ENCODE results near the gene NPTX2. TPM values are rescaled to one million over a fixed set of nuclear protein-coding genes. Genes with fewer than 3 reads are reported as not detected.

NPTX2 gene
- total RNA-seq, 2 donors from 2014 or later = 5.2 to 144 TPM

DNA sequence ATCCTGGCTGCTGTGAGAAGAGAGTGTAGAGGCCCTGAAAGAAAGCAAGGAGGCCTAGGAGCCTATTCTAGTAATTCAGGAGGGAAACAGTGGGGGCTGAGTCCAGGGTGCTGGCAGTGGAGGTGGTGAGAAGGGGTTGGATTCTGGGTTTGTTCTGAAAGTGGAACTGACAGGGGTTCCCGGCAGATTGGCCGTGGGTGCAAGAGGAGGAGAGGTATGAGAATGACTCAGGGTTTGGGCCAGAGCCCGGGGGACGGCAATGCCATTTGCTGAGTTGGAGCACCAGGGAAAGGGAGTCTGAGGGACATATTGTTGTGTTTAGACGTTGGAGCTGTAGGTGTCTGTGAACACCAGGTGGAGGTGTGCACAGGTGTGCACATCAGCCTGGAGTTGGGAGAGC is 38.5 kb downstream of the NPTX2 start:
- whole genome bisulfite sequencing = 73% methylated on average over 5 of the region's 5 CpGs

DNA sequence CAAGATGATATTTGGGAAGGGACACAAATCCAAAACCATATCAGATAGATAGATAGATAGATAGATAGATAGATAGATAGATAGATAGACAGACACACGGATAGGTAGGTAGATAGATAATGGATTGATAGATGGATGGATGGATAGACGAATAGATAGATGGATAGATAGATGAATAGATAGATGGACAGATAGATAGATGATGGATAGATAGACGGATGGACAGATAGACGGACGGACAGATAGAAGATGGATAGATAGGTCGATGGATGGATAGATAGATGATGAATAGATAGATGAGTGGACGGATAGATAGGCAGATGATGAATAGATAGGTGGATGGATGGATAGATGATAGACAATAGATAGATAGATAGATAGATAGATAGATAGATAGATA is 39.8 kb downstream of the NPTX2 start:
- Histone ChIP-seq H3K4me3 (no peak overlapping the region), H3K9me3 (no peaks in the 10 kb centered on the region), H3K4me1 (replicated peaks) (no peaks in the 10 kb centered on the region), H3K27me3 (replicated peaks; ENCODE audit: insufficient read depth) (no peaks in the 10 kb centered on the region), H3K36me3 (no peaks in the 10 kb centered on the region), H3K27ac (no peak overlapping the region)
- 88% methylated on average over 7 of the region's 7 CpGs for WGBS
- intact Hi-C loops (cut with DNase I) = no loop called here
- no peak for TF ChIP-seq POLR2A (IDR thresholded peaks at IDR 0.05)
- TF ChIP-seq, protein P1, sequence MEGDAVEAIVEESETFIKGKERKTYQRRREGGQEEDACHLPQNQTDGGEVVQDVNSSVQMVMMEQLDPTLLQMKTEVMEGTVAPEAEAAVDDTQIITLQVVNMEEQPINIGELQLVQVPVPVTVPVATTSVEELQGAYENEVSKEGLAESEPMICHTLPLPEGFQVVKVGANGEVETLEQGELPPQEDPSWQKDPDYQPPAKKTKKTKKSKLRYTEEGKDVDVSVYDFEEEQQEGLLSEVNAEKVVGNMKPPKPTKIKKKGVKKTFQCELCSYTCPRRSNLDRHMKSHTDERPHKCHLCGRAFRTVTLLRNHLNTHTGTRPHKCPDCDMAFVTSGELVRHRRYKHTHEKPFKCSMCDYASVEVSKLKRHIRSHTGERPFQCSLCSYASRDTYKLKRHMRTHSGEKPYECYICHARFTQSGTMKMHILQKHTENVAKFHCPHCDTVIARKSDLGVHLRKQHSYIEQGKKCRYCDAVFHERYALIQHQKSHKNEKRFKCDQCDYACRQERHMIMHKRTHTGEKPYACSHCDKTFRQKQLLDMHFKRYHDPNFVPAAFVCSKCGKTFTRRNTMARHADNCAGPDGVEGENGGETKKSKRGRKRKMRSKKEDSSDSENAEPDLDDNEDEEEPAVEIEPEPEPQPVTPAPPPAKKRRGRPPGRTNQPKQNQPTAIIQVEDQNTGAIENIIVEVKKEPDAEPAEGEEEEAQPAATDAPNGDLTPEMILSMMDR (IDR thresholded peaks at IDR 0.05) = no peak
- TF ChIP-seq POLR2AphosphoS5 (IDR thresholded peaks at IDR 0.05) = no peak
- DNase-seq (ENCODE audit: low spot score) = no peak

More for the DNA sequence above, 38.5 kb downstream of the NPTX2 start:
- no peaks in the 10 kb centered on the region for H3K4me1 ChIP-seq (replicated peaks)
- H3K9me3 ChIP-seq = no peaks in the 10 kb centered on the region
- DNase-seq (ENCODE audit: low spot score) = no peak
- TF ChIP-seq POLR2A (IDR thresholded peaks at IDR 0.05) (no peak), POLR2AphosphoS5 (IDR thresholded peaks at IDR 0.05) (no peak)
- TF ChIP-seq, protein P1 (IDR thresholded peaks at IDR 0.05) = no peak
- no peaks in the 10 kb centered on the region for H3K36me3 ChIP-seq
- no peak overlapping the region for H3K27ac ChIP-seq
- no peak overlapping the region for H3K4me3 ChIP-seq
- no peaks in the 10 kb centered on the region for H3K27me3 ChIP-seq (replicated peaks; ENCODE audit: insufficient read depth)
- intact Hi-C loops (cut with DNase I) = no loop called here

DNA sequence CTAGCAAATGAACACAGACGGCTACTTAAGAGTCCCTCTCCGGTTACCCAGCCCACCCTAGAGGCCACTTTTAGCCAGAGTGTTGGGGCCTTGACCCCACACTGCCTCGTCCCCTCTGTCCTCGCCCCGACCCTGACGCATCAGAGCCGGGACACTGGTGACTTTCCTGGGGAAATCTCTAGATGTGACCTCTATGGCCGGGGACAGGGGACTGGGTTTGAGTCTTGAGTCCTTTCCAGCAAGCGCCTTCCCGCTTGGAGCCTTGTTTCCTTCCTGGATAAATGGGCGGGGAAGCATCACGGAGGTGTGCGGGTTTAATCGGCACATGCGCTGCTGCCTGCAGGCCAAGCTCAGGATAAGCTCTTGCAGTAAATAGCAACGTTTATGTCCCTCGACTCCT is 40.7 kb downstream of the NPTX2 start:
- H3K27ac ChIP-seq = no peak overlapping the region
- H3K27me3 ChIP-seq (replicated peaks; ENCODE audit: insufficient read depth) = no peaks in the 10 kb centered on the region
- H3K9me3 ChIP-seq = no peaks in the 10 kb centered on the region
- TF ChIP-seq POLR2AphosphoS5 (IDR thresholded peaks at IDR 0.05) (no peak), POLR2A (IDR thresholded peaks at IDR 0.05) (no peak)
- TF ChIP-seq, protein P1 (IDR thresholded peaks at IDR 0.05) = no peak
- H3K4me1 ChIP-seq (replicated peaks) = no peaks in the 10 kb centered on the region
- intact Hi-C loops (cut with DNase I) = no loop called here
- DNase-seq (ENCODE audit: low spot score) = no peak
- H3K4me3 ChIP-seq = no peak overlapping the region
- WGBS = 81% methylated on average over 17 of the region's 17 CpGs
- H3K36me3 ChIP-seq = no peaks in the 10 kb centered on the region

DNA sequence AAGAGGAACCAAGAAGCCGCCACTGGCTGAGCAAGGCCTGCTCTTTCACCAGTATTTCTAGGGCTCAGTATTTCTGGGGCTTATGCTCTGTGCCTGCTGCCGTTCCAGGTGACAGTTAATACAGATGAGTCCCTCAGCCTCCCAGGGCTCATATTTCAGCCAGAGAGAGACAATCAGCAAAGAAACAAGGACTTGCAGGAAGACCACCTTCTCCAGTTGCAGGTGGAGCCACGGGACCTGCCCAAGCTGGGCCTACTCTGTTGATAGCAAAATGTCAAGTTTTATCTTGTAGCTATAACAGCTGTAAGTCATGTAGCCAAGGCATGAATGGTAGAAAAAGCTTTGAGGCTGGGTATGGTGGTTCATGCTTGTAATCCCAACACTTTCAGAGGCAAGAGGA is 42.7 kb downstream of the NPTX2 start:
- Histone ChIP-seq H3K9me3 (no peaks in the 10 kb centered on the region), H3K27ac (no peak overlapping the region), H3K36me3 (no peaks in the 10 kb centered on the region), H3K4me1 (replicated peaks) (no peaks in the 10 kb centered on the region), H3K4me3 (no peak overlapping the region), H3K27me3 (replicated peaks; ENCODE audit: insufficient read depth) (no peaks in the 10 kb centered on the region)
- TF ChIP-seq POLR2A (IDR thresholded peaks at IDR 0.05) (no peak), POLR2AphosphoS5 (IDR thresholded peaks at IDR 0.05) (no peak)
- TF ChIP-seq, protein P1 (IDR thresholded peaks at IDR 0.05) = no peak
- DNase-seq (ENCODE audit: low spot score) = no peak
- 79% methylated on average over 3 of the region's 3 CpGs for WGBS
- intact Hi-C loops (cut with DNase I) = no loop called here

DNA sequence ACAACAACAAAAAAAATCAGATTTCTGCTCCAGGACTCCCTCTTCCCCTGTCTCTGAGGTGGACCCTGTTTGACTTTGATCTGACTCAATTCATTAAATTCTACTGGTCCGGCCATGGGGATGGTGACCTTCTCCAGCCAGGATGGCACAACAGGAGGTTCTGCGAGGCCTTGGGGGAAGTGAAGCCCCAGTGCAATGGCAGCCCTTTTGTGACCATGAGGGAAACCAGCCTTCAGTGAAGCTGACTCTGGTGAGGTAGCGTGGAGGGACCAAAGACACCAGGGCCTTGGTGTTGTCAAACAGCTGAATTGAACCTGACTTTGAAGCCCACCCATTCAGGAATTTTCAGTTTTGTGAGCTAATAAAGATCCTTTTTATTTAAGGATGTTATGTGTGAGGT is 44.5 kb downstream of the NPTX2 start:
- Histone ChIP-seq H3K4me1 (replicated peaks) (no peaks in the 10 kb centered on the region), H3K36me3 (no peaks in the 10 kb centered on the region), H3K27ac (no peak overlapping the region), H3K27me3 (replicated peaks; ENCODE audit: insufficient read depth) (no peaks in the 10 kb centered on the region), H3K4me3 (no peak overlapping the region), H3K9me3 (no peaks in the 10 kb centered on the region)
- intact Hi-C loops (cut with DNase I) = no loop called here
- no peak for DNase-seq (ENCODE audit: low spot score)
- TF ChIP-seq POLR2AphosphoS5 (IDR thresholded peaks at IDR 0.05) (no peak), POLR2A (IDR thresholded peaks at IDR 0.05) (no peak)
- TF ChIP-seq, protein P1 (IDR thresholded peaks at IDR 0.05) = no peak
- WGBS = 82% methylated on average over 3 of the region's 3 CpGs
